Breast epithelium (tissue), 4 donors: ENCODE results near the gene ABHD10. TPM values are rescaled to one million over a fixed set of nuclear protein-coding genes. Genes with fewer than 3 reads are reported as not detected.
"Not testable (repeated sequence)": the region's sequence is repeated elsewhere in the genome, so short reads cannot be mapped to it uniquely, and the experiment has no call there.

Experiments used
- DNase-seq, 2 donors: peaks; one replicate each; pipeline ENCODE4 v3.0.0-alpha.2; 2019; ENCODE audit warnings: low spot score in 2 of 2
- H3K27ac ChIP-seq, 2 donors: fragments of 200-600 bp; sonication (generic) in 1 of 2; one replicate each; pipeline ENCODE4 v1.5.1; 2016 to 2019; ENCODE audit warnings: mild to moderate bottlenecking in 1 of 2
- H3K27me3 ChIP-seq, 2 donors: fragments of 200-600 bp; sonication (generic) in 1 of 2; one replicate each; pipeline versions ENCODE4 v1.5.1 to v1.6.0; 2017 to 2019; ENCODE audit warnings: control low read depth in 1 of 2, mild to moderate bottlenecking in 1 of 2
- H3K36me3 ChIP-seq: fragments of 200-600 bp; one replicate; pipeline ENCODE4 v1.5.1; 2019
- H3K4me1 ChIP-seq, 2 donors: fragments of 200-600 bp; sonication (generic); one replicate each; pipeline ENCODE4 v1.5.1; 2016 to 2019; ENCODE audit warnings: control low read depth in 1 of 2
- H3K4me3 ChIP-seq, 3 donors: fragments of 200-600 bp; sonication (generic); 1 replicate in 2 of 3; 2 replicates in 1 of 3; pipeline ENCODE4 v1.5.1; 2016 to 2019; ENCODE audit warnings: mild to moderate bottlenecking in 3 of 3, moderate library complexity in 2 of 3
- H3K9me3 ChIP-seq, 2 donors: fragments of 200-600 bp; sonication (generic) in 1 of 2; one replicate each; pipeline ENCODE4 v1.5.1; 2016 to 2019; ENCODE audit warnings: control low read depth in 1 of 2
- CTCF ChIP-seq, 3 donors: fragments of 450-650 bp; IDR thresholded peaks; one replicate each; pipeline ENCODE4 v1.5.1; 2016 to 2017; ENCODE audit warnings: antibody characterized with exemption in 3 of 3, mild to moderate bottlenecking in 3 of 3, moderate library complexity in 3 of 3
- POLR2A ChIP-seq: fragments of 450-650 bp; IDR thresholded peaks from one replicate; pipeline ENCODE4 v1.6.1; 2016; ENCODE audit warnings: antibody characterized with exemption, mild to moderate bottlenecking, moderate library complexity
- POLR2AphosphoS5 ChIP-seq, 3 donors: sonication (generic); formaldehyde crosslinking; IDR thresholded peaks; one replicate each; pipeline ENCODE4 v1.6.1; 2017; ENCODE audit warnings: antibody characterized with exemption in 3 of 3
- intact Hi-C: fragments of 100-400 bp; cut with DNase I; formaldehyde crosslinking; loops from one replicate; pipeline ENCODE4 v1.15.1; 2023; ENCODE audit warnings: low total_unique reads
- total RNA-seq, 3 donors: library from RNA; depleted of rRNA; stranded (reverse); fragments of >200 nt; gene quantifications; one replicate each; pipeline ENCODE4 v1.1.0, GENCODE V29; 2016

ABHD10 gene
- total RNA-seq, 3 donors from 2014 or later, result 17.3 to 28.5 (median 22.6) TPM

- Histone ChIP-seq H3K36me3 (no peaks in the 10 kb centered on the region), H3K4me3 (no peak overlapping the region), H3K27me3 (no peaks in the 10 kb centered on the region), H3K9me3 (no peaks in the 10 kb centered on the region), H3K4me1 (no peaks in the 10 kb centered on the region), H3K27ac (no peak overlapping the region)
- TF ChIP-seq POLR2AphosphoS5 (IDR thresholded peaks at IDR 0.05) (no peak), CTCF (IDR thresholded peaks at IDR 0.05) (no peak), POLR2A (no peak)
- no peak for DNase-seq
- intact Hi-C loops, result no loop called here
Measured at GRCh38 chr3:112035241-112035640, 56.4 kb downstream of the ABHD10 start.

- H3K27me3 ChIP-seq, intact Hi-C loops, H3K36me3 ChIP-seq, H3K9me3 ChIP-seq, H3K27ac ChIP-seq, H3K4me1 ChIP-seq, DNase-seq, H3K4me3 ChIP-seq: not testable (repeated sequence)
Measured at GRCh38 chr3:112037194-112037593, 58.4 kb downstream of the ABHD10 start.

GRCh38 chr3:112038863-112039262 lies 60.0 kb downstream of the ABHD10 start:
- H3K4me1 ChIP-seq, result no peaks in the 10 kb centered on the region
- no peak for DNase-seq
- intact Hi-C loops, result no loop called here
- no peak overlapping the region for H3K4me3 ChIP-seq
- no peaks in the 10 kb centered on the region for H3K36me3 ChIP-seq
- H3K9me3 ChIP-seq, result no peaks in the 10 kb centered on the region
- TF ChIP-seq POLR2AphosphoS5 (IDR thresholded peaks at IDR 0.05), result no peak
- no peak for TF ChIP-seq CTCF (IDR thresholded peaks at IDR 0.05)
- no peak for TF ChIP-seq POLR2A
- no peak overlapping the region for H3K27ac ChIP-seq
- no peaks in the 10 kb centered on the region for H3K27me3 ChIP-seq

GRCh38 chr3:112041321-112041720 lies 62.5 kb downstream of the ABHD10 start:
- TF ChIP-seq CTCF (IDR thresholded peaks at IDR 0.05) (no peak), POLR2AphosphoS5 (IDR thresholded peaks at IDR 0.05) (no peak)
- H3K9me3 ChIP-seq, result no peaks in the 10 kb centered on the region
- no peak overlapping the region for H3K27ac ChIP-seq
- no peaks in the 10 kb centered on the region for H3K4me1 ChIP-seq
- no peaks in the 10 kb centered on the region for H3K36me3 ChIP-seq
- H3K4me3 ChIP-seq, result no peak overlapping the region
- H3K27me3 ChIP-seq, result no peaks in the 10 kb centered on the region
- DNase-seq, result no peak
- intact Hi-C loops, result no loop called here

- no peak overlapping the region for H3K4me3 ChIP-seq
- intact Hi-C loops, result no loop called here
- TF ChIP-seq CTCF (IDR thresholded peaks at IDR 0.05), result no peak
- TF ChIP-seq POLR2AphosphoS5 (IDR thresholded peaks at IDR 0.05), result no peak
- no peak for TF ChIP-seq POLR2A
Measured at GRCh38 chr3:112042842-112043280, 64.0 kb downstream of the ABHD10 start.

More at GRCh38 chr3:112042842-112043280, 64.0 kb downstream of the ABHD10 start:
- no peaks in the 10 kb centered on the region for H3K9me3 ChIP-seq
- no peak overlapping the region for H3K27ac ChIP-seq
- H3K27me3 ChIP-seq, result no peaks in the 10 kb centered on the region
- H3K4me1 ChIP-seq, result no peaks in the 10 kb centered on the region
- DNase-seq, result no peak
- no peaks in the 10 kb centered on the region for H3K36me3 ChIP-seq

Other genes starting within 250 kb of the ABHD10 start
- 10 to 100 TPM; 53.1 to 94.4 (median 65.0) TPM for gene PHLDB2, start 119.8 kb upstream of the ABHD10 start, total RNA-seq
- not detected for gene TAGLN3, start 19.9 kb downstream of the ABHD10 start, total RNA-seq
- under 1 TPM in 1 of 3 donors, not detected in 2; 0.15 TPM for gene TMPRSS7, start 55.7 kb downstream of the ABHD10 start, total RNA-seq
- gene C3orf52, start 107.4 kb downstream of the ABHD10 start, total RNA-seq, result 10 to 100 TPM in 1 of 3 donors, 1 to 10 TPM in 1, under 1 TPM in 1; 0.64 to 23.6 (median 8.5) TPM
- 1 to 10 TPM in 1 of 3 donors, under 1 TPM in 2; 0.16 to 1.5 (median 0.66) TPM for gene GCSAM, start 154.2 kb downstream of the ABHD10 start, total RNA-seq